Heart left ventricle (tissue), 13 donors: ENCODE measurements around the gene BBX.

Experiments
- CTCF ChIP-seq, 12 donors: fragments of 200-600 bp; sonication (generic) in 4 of 12; IDR thresholded peaks; one replicate each; pipeline versions ENCODE4 v1.5.0 to v1.8.0; 2018 to 2022; ENCODE audit warnings: antibody characterized with exemption in 12 of 12, mild to moderate bottlenecking in 5 of 12
- POLR2A ChIP-seq, 2 donors: fragments of 450-650 bp; IDR thresholded peaks; one replicate each; pipeline ENCODE4 v1.6.1; 2017; ENCODE audit warnings: antibody characterized with exemption in 2 of 2, mild to moderate bottlenecking in 2 of 2, moderate library complexity in 2 of 2
- donor health status: ischemic (EF 13 %, LVEDD 7.1; RV severe dilation, severe dysfunction).
- donor health status: DM: no; HTN: yes; CAD: no.
- donor health status: DM: no; HTN: no; CAD: no.
- donor health status: ischemic (EF 25% LVEDD 6.9; RV normal size, moderate dysfunction).
- donor health status: ischemic (EF 25% LVEDD 5.7; RV mildly dilated, moderate dysfunction).
- donor health status: ischemic (EF 35%, LVEDD 5.7; RV mildly dilated, moderate dysfunction).
- donor health status: nonischemic (EF 11% LVEDD 7.7; RV severe dilation, severe dysfunction).
- donor health status: DM: yes; HTN: yes; CAD: no.
- donor health status: PGD.
- donor health status: ischemic (EF 29% LVEDD 5.4; RV normal size, mild dysfunction).
- donor health status: nonischemic (EF 23%, LVEDD 6.1; RV moderate dilation, normal function).

GRCh38 chr3:107542665-107543064, 19.9 kb downstream of the BBX start:
- TF ChIP-seq CTCF (IDR thresholded peaks at IDR 0.05) = no peak
- no peak for TF ChIP-seq POLR2A (IDR thresholded peaks at IDR 0.05)
